Activated T-cell treated with anti-CD3 and anti-CD28 coated beads, Interleukin-2, amount 50 U/mL, for 4 hours (primary cell): Measurements from ENCODE around the gene C3orf70. TPM values are rescaled to one million over a fixed set of nuclear protein-coding genes. Genes with fewer than 3 reads are reported as not detected.

Experiments used
- ATAC-seq, 2 donors: fragments of 200-7000 bp; cut with Tn5 transposase; one replicate each; pipeline ENCODE4 v1.10.0; 2021
- DNase-seq: peaks from one replicate; pipeline ENCODE4 v3.0.0-alpha.2; 2020
- H3K27me3 Mint-ChIP-seq: one replicate; pipeline ENCODE4 v1.8.0; 2021; ENCODE audit warnings: low read depth, mixed read lengths
- H3K36me3 Mint-ChIP-seq: one replicate; pipeline ENCODE4 v1.8.0; 2022; ENCODE audit warnings: mixed read lengths; ENCODE audit not compliant: insufficient read depth
- H3K4me1 Mint-ChIP-seq: one replicate; pipeline ENCODE4 v1.8.0; 2021; ENCODE audit warnings: low read depth, mixed read lengths
- H3K4me3 Mint-ChIP-seq: one replicate; pipeline ENCODE4 v1.8.0; 2021; ENCODE audit warnings: mild to moderate bottlenecking, moderate library complexity, mixed read lengths
- H3K9me3 Mint-ChIP-seq: one replicate; pipeline ENCODE4 v1.8.0; 2021; ENCODE audit warnings: mixed read lengths
- total RNA-seq, 3 donors: library from RNA; stranded (reverse); gene quantifications; one replicate each; pipeline ENCODE4 v1.2.1, GENCODE V29; 2021

Gene C3orf70
- total RNA-seq, 3 donors from 2014 or later, result 0.05 TPM; not detected in 2

- H3K4me1 Mint-ChIP-seq, result no peaks in the 10 kb centered on the region
- H3K36me3 Mint-ChIP-seq, result no peaks in the 10 kb centered on the region
- DNase-seq (no peak), ATAC-seq (no peak)
- H3K9me3 Mint-ChIP-seq, result peaks cover 24% of the 10 kb centered on the region
- no peaks in the 10 kb centered on the region for H3K27me3 Mint-ChIP-seq
- no peak overlapping the region for H3K4me3 Mint-ChIP-seq
These were observed 89.4 kb downstream of the C3orf70 start for GRCh38 chr3:185063431-185063830.

DNA sequence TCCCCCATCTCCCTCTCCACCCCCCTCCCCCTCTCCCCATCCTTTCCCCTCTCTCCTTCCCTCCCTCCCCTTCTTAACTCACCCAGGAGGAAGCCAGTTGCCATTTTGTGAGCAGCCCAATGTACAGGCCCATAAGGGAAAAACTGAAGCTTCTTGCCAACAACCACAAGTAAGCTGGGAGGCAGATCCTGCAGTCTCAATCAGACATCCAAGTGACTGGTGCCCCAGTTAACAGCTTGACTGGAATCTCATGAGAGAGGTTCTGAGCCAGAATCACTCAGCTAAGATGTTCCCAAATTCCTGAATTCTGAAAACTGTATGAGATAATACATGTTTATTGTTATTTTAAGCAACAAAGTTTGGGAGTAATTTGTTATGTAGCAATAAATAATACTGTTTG is 90.7 kb downstream of the C3orf70 start:
- Mint-ChIP-seq H3K27me3 (no peaks in the 10 kb centered on the region), H3K9me3 (peaks cover 35% of the 10 kb centered on the region), H3K4me1 (no peaks in the 10 kb centered on the region), H3K36me3 (no peaks in the 10 kb centered on the region), H3K4me3 (no peak overlapping the region)
- no peak for DNase-seq
- no peak for ATAC-seq

GRCh38 chr3:185060655-185061054 is 92.2 kb downstream of the C3orf70 start:
- H3K9me3 Mint-ChIP-seq, result peaks cover 45% of the 10 kb centered on the region

GRCh38 chr3:185059766-185060165 is 93.1 kb downstream of the C3orf70 start:
- H3K9me3 Mint-ChIP-seq, result peaks cover 51% of the 10 kb centered on the region
- DNase-seq (no peak), ATAC-seq (no peak)
- no peaks in the 10 kb centered on the region for H3K27me3 Mint-ChIP-seq
- peaks cover 5% of the 10 kb centered on the region for H3K36me3 Mint-ChIP-seq
- no peaks in the 10 kb centered on the region for H3K4me1 Mint-ChIP-seq
- no peak overlapping the region for H3K4me3 Mint-ChIP-seq

More at GRCh38 chr3:185060655-185061054, 92.2 kb downstream of the C3orf70 start:
- DNase-seq (no peak), ATAC-seq (no peak)
- Mint-ChIP-seq H3K36me3 (no peaks in the 10 kb centered on the region), H3K4me1 (no peaks in the 10 kb centered on the region), H3K4me3 (no peak overlapping the region), H3K27me3 (no peaks in the 10 kb centered on the region)

DNA sequence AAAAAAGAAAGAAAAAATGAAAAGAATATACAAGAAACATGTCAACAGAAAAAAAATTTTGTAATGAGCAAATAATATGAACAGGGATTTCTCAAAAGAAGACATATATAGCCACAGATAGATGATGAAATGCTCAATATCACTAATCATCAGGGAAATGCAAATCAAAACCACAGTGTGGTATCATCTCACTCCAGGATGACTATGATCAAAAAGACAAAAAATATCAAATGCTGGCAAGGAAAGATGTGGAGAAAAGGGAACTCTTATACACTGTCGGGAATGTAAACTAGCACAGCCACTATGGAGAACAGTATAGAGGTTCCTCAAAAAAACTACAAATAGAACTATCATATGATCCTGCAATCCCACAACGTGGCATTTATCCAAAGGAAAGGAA is 94.1 kb downstream of the C3orf70 start:
- no peak overlapping the region for H3K4me3 Mint-ChIP-seq

GRCh38 chr3:185057829-185058228 is 95.0 kb downstream of the C3orf70 start:
- ATAC-seq (no peak), DNase-seq (no peak)
- Mint-ChIP-seq H3K27me3 (no peaks in the 10 kb centered on the region), H3K9me3 (peaks cover 59% of the 10 kb centered on the region), H3K4me3 (no peak overlapping the region), H3K4me1 (no peaks in the 10 kb centered on the region), H3K36me3 (peaks cover 23% of the 10 kb centered on the region)

More for the DNA sequence above, 94.1 kb downstream of the C3orf70 start:
- Mint-ChIP-seq H3K4me1 (no peaks in the 10 kb centered on the region), H3K9me3 (peaks cover 59% of the 10 kb centered on the region), H3K27me3 (no peaks in the 10 kb centered on the region), H3K36me3 (peaks cover 14% of the 10 kb centered on the region)
- ATAC-seq (no peak), DNase-seq (no peak)

- peaks cover 32% of the 10 kb centered on the region for H3K36me3 Mint-ChIP-seq
- no peaks in the 10 kb centered on the region for H3K4me1 Mint-ChIP-seq
- H3K4me3 Mint-ChIP-seq, result no peak overlapping the region
These were observed 96.0 kb downstream of the C3orf70 start for GRCh38 chr3:185056908-185057307.

GRCh38 chr3:185052631-185053030 is 100.2 kb downstream of the C3orf70 start:
- H3K36me3 Mint-ChIP-seq, result peaks cover 73% of the 10 kb centered on the region
- H3K4me3 Mint-ChIP-seq, result no peak overlapping the region
- DNase-seq, result no peak
- ATAC-seq, result no peak
- no peaks in the 10 kb centered on the region for H3K4me1 Mint-ChIP-seq
- H3K9me3 Mint-ChIP-seq, result peaks cover 41% of the 10 kb centered on the region
- H3K27me3 Mint-ChIP-seq, result no peaks in the 10 kb centered on the region

More at GRCh38 chr3:185056908-185057307, 96.0 kb downstream of the C3orf70 start:
- H3K9me3 Mint-ChIP-seq, result peaks cover 67% of the 10 kb centered on the region
- no peak for DNase-seq
- H3K27me3 Mint-ChIP-seq, result no peaks in the 10 kb centered on the region
- ATAC-seq, result no peak

GRCh38 chr3:185051801-185052200 is 101.1 kb downstream of the C3orf70 start:
- H3K36me3 Mint-ChIP-seq, result peaks cover 80% of the 10 kb centered on the region
- no peak for DNase-seq
- H3K4me1 Mint-ChIP-seq, result no peaks in the 10 kb centered on the region
- ATAC-seq, result no peak
- no peak overlapping the region for H3K4me3 Mint-ChIP-seq
- no peaks in the 10 kb centered on the region for H3K27me3 Mint-ChIP-seq
- peaks cover 32% of the 10 kb centered on the region for H3K9me3 Mint-ChIP-seq

- peaks cover 19% of the 10 kb centered on the region for H3K9me3 Mint-ChIP-seq
- no peak for DNase-seq
- H3K4me3 Mint-ChIP-seq, result no peak overlapping the region
- peaks cover 87% of the 10 kb centered on the region for H3K36me3 Mint-ChIP-seq
- H3K27me3 Mint-ChIP-seq, result no peaks in the 10 kb centered on the region
- H3K4me1 Mint-ChIP-seq, result no peaks in the 10 kb centered on the region
- ATAC-seq, result no peak
These were observed 103.2 kb downstream of the C3orf70 start for GRCh38 chr3:185049710-185050109.

- Mint-ChIP-seq H3K36me3 (peaks cover 74% of the 10 kb centered on the region), H3K4me1 (no peaks in the 10 kb centered on the region), H3K9me3 (peaks cover 4% of the 10 kb centered on the region)
These were observed 106.3 kb downstream of the C3orf70 start for GRCh38 chr3:185046603-185047002.

GRCh38 chr3:185046164-185046515 is 106.7 kb downstream of the C3orf70 start:
- Mint-ChIP-seq H3K9me3 (peaks cover 2% of the 10 kb centered on the region), H3K4me1 (no peaks in the 10 kb centered on the region), H3K27me3 (no peaks in the 10 kb centered on the region), H3K4me3 (no peak overlapping the region), H3K36me3 (peaks cover 74% of the 10 kb centered on the region)
- DNase-seq (no peak), ATAC-seq (no peak)

More at GRCh38 chr3:185046603-185047002, 106.3 kb downstream of the C3orf70 start:
- ATAC-seq, result no peak
- H3K4me3 Mint-ChIP-seq, result no peak overlapping the region
- H3K27me3 Mint-ChIP-seq, result no peaks in the 10 kb centered on the region
- no peak for DNase-seq

DNA sequence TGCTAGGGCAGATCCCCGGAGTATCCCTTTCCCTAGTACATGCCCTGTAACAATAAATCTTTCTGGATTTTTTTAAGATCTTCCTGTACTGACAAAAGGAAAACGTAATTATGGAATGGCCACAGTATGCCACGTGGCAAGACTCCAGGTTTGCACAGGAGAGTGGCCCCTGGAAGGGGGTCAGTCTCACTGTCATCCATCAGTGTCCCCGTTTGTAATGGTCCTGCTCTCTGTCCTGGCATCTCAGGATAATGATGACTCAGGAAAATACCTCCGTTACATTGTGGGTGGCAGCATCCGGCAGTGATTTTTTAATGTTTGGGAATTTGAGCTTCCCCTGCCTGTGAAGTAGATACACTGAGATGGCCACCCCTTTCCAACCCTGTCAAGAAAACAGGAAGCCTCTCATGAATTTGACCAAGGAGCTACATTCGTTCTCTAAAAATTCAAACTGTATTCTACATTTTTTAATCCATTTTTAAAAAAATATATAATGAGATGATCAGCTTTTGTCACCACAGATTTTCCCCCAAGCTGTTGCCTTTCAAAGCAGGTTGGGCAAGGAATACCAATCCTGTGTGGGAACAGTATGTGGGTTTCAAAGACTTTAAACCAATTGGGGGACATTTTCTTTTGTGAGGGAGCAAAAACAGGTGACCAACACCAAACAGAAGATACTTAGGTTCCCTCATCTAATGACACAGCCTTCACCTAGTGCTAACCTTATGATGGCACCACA is 110.4 kb downstream of the C3orf70 start:
- Mint-ChIP-seq H3K27me3 (no peaks in the 10 kb centered on the region), H3K4me1 (no peaks in the 10 kb centered on the region), H3K36me3 (peaks cover 54% of the 10 kb centered on the region), H3K9me3 (peaks cover 2% of the 10 kb centered on the region), H3K4me3 (no peak overlapping the region)
- DNase-seq (no peak), ATAC-seq (no peak)

DNA sequence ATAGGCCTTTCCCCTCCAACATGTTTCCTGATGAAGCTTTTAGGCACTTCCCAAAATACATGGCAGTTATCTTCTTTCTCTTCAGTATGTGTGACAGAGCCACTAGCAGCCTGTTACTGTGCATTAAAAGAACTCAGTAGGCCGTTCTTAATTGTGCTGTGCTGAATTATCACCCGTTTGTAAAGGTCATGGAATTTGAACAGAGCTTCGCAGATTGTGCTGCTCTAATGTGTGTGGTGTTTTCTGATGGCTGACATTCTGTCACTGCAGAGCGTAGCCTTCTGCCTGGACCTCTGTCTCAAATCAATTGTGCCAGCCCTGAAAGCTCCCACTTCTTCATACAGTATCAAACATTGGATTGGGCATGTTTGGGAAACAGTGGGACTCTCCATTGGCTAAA is 111.3 kb downstream of the C3orf70 start:
- no peak for ATAC-seq

GRCh38 chr3:185040425-185040824 is 112.4 kb downstream of the C3orf70 start:
- Mint-ChIP-seq H3K27me3 (no peaks in the 10 kb centered on the region), H3K9me3 (peaks cover 17% of the 10 kb centered on the region), H3K4me3 (no peak overlapping the region), H3K36me3 (peaks cover 52% of the 10 kb centered on the region), H3K4me1 (no peaks in the 10 kb centered on the region)
- DNase-seq (no peak), ATAC-seq (no peak)

More for the DNA sequence above, 111.3 kb downstream of the C3orf70 start:
- H3K4me1 Mint-ChIP-seq, result no peaks in the 10 kb centered on the region
- peaks cover 53% of the 10 kb centered on the region for H3K36me3 Mint-ChIP-seq
- H3K27me3 Mint-ChIP-seq, result no peaks in the 10 kb centered on the region
- no peak for DNase-seq
- H3K9me3 Mint-ChIP-seq, result peaks cover 9% of the 10 kb centered on the region
- no peak overlapping the region for H3K4me3 Mint-ChIP-seq
